H1 (cell line): ENCODE results near the gene RNASE12.

Experiments
- CHD1 ChIP-seq: IDR thresholded peaks from 2 replicates; pipeline ENCODE4 v1.6.1; 2012; ENCODE audit warnings: low read depth, low read length, improper control_type of control experiment
- FOSL1 ChIP-seq: IDR thresholded peaks from 2 replicates; pipeline ENCODE4 v1.6.1; 2011; ENCODE audit warnings: mild to moderate bottlenecking, low read depth, low read length, moderate library complexity; ENCODE audit not compliant: insufficient read depth
- GABPA ChIP-seq: IDR thresholded peaks from 2 replicates; pipeline ENCODE4 v1.6.1; 2011; ENCODE audit warnings: mild to moderate bottlenecking, low read length, moderate library complexity, borderline replicate concordance; ENCODE audit not compliant: insufficient read depth
- GTF2F1 ChIP-seq: IDR thresholded peaks from 2 replicates; pipeline ENCODE4 v1.6.1; 2012; ENCODE audit warnings: low read depth, low read length, improper control_type of control experiment, borderline replicate concordance
- KDM1A ChIP-seq: fragments of 200-600, 300-600 bp; sonication (generic); IDR thresholded peaks from 2 replicates; pipeline ENCODE4 v1.7.1; 2016; ENCODE audit warnings: mild to moderate bottlenecking, low read length, borderline replicate concordance
- KDM4A ChIP-seq: IDR thresholded peaks from one replicate; pipeline ENCODE4 v1.7.1; 2012; ENCODE audit warnings: low read depth, mild to moderate bottlenecking, moderate library complexity, low read length, inconsistent platforms; ENCODE audit not compliant: severe bottlenecking
- MAX ChIP-seq: IDR thresholded peaks from 2 replicates; pipeline ENCODE4 v1.6.1; 2012; ENCODE audit warnings: inconsistent platforms
- POLR2AphosphoS5 ChIP-seq: IDR thresholded peaks from 2 replicates; pipeline ENCODE4 v1.6.1; 2011; ENCODE audit warnings: low read depth, low read length
- YY1 ChIP-seq: IDR thresholded peaks from 2 replicates; pipeline ENCODE4 v1.6.1; 2011; ENCODE audit warnings: low read depth, mild to moderate bottlenecking, low read length
- TF ChIP-seq, protein P1 (sequence below), 3 experiments: IDR thresholded peaks; 1 replicate in 2 of 3; 2 replicates in 1 of 3; pipeline versions ENCODE4 v1.5.1 to v1.6.1; 2011; ENCODE audit warnings: low read length in 3 of 3, mild to moderate bottlenecking in 3 of 3, inconsistent platforms in 2 of 3, low read depth in 1 of 3, moderate library complexity in 1 of 3; ENCODE audit not compliant: insufficient read depth in 1 of 3; ENCODE audit errors: control extremely low read depth in 1 of 3

DNA sequence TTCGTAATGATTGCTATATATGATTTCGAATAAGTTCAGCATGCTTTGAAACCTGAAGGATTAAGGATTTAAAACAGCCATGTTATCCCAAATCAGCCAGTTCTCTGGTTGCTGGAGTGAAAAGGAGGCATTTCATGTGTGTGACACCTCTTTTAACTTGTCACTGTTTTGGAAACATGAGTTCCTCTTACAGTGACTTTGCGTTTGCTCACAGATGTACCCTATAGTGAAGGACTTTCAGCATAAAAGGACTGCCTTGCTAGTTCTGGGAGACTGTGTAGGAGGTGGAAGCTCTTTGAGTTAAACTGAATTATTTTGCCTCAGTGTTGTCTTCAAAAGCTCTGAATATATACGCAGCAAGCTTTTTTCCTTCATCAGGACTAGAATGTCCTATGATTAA is 10.9 kb downstream of the RNASE12 start:
- TF ChIP-seq CHD1 (no peak), FOSL1 (no peak), YY1 (no peak), KDM4A (no peak), MAX (no peak), KDM1A (no peak), GTF2F1 (no peak), GABPA (no peak), POLR2AphosphoS5 (no peak)
- TF ChIP-seq, protein P1, sequence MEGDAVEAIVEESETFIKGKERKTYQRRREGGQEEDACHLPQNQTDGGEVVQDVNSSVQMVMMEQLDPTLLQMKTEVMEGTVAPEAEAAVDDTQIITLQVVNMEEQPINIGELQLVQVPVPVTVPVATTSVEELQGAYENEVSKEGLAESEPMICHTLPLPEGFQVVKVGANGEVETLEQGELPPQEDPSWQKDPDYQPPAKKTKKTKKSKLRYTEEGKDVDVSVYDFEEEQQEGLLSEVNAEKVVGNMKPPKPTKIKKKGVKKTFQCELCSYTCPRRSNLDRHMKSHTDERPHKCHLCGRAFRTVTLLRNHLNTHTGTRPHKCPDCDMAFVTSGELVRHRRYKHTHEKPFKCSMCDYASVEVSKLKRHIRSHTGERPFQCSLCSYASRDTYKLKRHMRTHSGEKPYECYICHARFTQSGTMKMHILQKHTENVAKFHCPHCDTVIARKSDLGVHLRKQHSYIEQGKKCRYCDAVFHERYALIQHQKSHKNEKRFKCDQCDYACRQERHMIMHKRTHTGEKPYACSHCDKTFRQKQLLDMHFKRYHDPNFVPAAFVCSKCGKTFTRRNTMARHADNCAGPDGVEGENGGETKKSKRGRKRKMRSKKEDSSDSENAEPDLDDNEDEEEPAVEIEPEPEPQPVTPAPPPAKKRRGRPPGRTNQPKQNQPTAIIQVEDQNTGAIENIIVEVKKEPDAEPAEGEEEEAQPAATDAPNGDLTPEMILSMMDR (IDR thresholded peaks at IDR 0.05; ENCODE audit: control extremely low read depth in 1 of 3, insufficient read depth in 1 of 3, low read depth in 1 of 3, low read length in 3 of 3) = no peak
